H4 (cell line): ENCODE measurements around the gene LGALS7. TPM values are rescaled to one million over a fixed set of nuclear protein-coding genes. Genes with fewer than 3 reads are reported as not detected.
"Not testable (repeated sequence)": the region's sequence is repeated elsewhere in the genome, so short reads cannot be mapped to it uniquely, and the experiment has no call there.

Source experiments
- DNase-seq: peaks from one replicate; pipeline ENCODE4 v3.0.0-alpha.2; 2015; ENCODE audit warnings: low spot score
- total RNA-seq: library from RNA; depleted of rRNA; stranded (reverse); fragments of >200 nt; shearing (Covaris generic); gene quantifications from 2 replicates; pipeline ENCODE4 v1.2.3, GENCODE V29; 2014

LGALS7 gene
- total RNA-seq, 1 experiment from 2014 or later: not detected

DNA sequence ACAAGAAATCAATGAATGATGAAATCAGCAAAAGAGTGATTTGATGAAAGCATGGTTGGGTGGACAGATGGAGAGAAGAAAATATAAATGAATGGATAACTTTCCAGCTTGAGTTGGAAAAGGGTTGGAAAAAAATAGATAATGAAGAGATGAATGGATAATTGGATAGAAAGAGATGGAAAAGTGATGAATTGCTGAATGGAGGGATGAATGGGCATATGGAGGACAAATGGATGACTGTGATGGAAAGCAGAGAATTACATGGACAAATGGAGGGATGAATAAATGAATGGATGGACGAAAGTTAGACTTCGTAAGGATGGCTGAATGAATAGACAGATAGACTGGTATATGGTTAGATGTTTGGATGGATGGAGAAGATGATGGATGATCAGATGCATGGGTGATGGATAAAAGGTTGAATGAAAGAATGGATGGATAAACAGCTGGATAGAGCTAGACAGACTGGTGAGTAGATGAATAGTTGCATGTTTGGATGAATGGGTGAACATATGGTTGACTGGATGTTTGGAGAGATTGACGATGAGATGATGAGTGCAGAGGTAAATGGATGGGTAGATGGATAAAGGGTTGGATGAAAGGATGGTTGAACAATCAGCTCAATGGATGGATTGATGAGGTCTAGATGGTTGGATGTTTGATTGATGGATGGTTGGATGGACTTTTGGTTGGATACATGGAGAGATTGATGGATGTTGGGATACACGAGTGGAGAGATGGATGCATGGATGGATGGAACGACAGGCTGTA is 27.4 kb upstream of the LGALS7 start:
- DNase-seq: no peak

DNA sequence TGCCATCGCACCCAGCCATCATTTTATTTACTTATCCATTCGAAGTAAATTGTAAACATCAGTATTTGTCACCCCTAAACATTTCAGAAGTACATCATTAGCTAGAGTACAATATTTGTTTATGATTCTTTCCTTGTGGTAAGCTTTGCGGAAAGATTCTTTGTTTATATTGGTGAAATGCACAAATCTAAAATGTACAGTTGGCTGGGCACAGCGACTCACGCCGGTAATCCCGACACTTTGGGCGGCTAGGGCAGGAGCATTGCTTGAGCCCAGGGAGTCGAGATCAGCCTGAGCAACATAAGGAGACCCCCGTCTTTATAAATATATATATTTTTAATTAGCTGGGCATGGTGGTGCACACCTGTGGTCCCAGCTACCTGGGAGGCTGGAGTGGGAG is 25.8 kb upstream of the LGALS7 start:
- peak; percentile 73 for DNase-seq

DNA sequence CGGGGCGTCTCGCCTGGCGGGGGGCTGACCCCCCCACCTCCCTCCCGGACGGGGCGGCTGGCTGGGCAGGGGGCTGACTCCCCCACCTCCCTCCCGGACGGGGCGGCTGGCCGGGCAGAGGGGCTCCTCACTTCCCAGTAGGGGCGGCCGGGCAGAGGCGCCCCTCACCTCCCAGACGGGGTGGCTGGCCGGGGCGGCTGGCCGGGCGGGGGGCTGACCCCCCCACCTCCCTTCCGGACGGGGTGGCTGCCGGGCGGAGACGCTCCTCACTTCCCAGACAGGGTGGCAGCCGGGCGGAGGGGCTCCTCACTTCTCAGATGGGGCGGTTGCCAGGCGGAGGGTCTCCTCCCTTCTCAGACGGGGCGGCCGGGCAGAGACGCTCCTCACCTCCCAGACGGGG is 24.5 kb upstream of the LGALS7 start:
- not testable (repeated sequence) for DNase-seq

DNA sequence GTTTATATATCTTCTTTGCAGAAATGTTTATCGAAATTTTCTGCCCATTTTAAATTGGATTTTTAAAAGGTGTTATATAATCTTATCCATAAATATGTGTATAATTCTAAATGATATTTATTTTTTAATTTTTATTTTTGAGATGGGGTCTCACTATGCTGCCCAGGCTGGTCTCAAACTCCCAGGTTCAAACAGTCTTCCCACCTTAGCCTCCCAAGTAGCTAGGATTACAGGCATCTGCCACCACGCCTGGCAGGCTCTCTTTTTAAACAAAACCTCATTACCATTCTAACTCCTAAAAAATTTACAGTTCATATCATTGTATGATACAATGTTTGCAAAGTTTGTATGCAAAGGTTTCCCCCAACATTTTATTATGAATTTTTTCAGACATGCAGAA is 22.8 kb upstream of the LGALS7 start:
- no peak for DNase-seq

DNA sequence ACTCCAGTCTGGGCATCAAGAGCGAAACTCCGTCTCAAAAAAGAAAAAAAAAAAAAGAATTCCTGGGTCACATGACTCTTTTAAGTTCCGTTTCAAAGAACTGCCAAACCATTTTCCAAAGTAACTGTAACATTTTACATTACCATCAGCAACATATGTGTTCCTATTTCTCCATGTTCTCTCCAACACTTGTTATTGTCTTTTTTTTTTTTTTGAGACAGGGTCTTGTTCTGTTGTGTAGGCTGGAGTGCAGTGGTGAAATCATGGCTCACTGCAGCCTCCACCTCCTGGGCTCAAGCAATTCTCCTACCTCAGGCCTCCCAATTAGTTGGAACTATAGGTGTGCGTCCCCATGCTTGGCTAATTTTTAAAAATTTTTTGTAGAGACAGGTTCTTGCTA is 22.2 kb upstream of the LGALS7 start:
- DNase-seq: no peak

DNA sequence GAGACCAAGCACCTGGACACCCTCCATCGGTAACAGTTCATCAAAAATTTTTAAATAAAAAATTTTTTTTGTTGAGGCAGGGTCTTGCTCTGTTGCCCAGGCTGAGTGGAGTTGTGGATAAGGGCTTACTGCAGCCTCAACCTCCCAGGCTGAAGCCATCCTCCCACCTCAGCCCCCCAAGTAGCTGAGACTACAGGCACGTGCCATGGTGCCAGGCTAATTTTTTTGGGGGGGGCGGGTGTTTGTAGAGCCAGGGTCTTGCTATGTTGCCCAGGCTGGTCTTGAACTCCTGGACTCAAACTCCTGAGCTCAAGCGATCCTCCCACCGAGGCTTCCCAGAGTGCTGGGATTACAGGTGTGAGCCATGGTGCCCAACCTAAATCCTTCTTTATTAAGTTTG is 20.4 kb upstream of the LGALS7 start:
- no peak for DNase-seq

DNA sequence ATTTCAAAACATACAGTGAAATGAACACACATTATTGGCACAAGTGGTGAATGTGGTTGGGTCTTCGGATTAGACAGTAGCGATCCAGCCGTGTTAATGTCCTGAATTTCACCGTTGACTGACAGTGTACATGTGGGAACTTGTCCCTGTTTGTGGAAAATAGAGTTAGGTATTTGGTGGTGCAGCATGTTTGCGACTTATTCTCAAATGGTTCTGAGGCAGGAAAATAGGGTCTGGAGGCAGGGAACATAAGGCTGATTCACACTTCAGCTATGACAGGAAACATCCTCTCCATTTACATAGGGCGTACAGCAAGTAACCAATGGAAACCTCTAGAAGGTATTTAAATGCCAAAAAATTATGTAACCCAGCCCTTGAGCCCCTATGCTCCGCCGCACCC is 19.9 kb upstream of the LGALS7 start:
- DNase-seq: no peak

DNA sequence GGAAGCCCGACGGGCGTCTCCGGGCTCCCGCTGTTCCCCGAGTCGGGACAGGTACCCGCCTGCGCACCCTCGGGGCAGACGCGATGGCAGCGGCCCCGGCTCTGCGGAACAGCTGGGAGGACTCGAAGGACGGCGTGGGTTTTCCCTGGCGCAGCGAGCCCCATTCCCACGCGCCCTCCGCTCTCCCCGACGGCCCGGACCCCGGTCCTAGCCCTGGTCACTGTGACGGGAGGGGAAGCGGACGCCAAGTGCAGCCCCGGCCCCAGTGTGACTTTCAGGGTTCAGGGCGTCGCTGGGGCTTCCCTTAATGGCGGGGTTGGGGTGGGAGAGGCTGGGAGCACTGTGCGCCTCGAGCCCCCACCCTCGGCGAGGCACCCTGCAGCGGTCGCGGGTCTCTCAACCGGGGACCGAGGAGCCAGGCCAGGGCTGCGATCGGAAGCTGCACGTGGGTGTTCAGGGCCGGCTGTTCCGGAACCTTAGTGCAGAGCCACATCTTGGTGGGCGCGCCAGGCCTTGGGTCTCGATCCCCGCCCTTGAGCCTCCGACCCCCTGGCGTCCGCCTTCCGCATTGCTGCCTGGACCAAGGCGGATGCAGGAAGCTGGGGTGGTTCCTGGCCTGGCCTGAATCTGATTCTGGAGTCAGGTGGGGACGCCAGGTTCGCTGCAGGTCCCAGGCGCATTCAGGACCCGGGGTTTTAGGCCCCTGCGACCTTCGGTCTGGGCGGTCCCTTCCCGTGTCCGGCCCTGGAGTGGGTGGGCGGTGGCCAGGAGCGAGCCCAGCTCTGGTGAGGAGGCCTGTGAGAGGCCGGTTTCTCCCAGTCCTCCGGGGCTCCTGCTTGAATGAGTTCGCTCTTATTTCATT is 19.2 kb upstream of the LGALS7 start:
- DNase-seq: no peak

DNA sequence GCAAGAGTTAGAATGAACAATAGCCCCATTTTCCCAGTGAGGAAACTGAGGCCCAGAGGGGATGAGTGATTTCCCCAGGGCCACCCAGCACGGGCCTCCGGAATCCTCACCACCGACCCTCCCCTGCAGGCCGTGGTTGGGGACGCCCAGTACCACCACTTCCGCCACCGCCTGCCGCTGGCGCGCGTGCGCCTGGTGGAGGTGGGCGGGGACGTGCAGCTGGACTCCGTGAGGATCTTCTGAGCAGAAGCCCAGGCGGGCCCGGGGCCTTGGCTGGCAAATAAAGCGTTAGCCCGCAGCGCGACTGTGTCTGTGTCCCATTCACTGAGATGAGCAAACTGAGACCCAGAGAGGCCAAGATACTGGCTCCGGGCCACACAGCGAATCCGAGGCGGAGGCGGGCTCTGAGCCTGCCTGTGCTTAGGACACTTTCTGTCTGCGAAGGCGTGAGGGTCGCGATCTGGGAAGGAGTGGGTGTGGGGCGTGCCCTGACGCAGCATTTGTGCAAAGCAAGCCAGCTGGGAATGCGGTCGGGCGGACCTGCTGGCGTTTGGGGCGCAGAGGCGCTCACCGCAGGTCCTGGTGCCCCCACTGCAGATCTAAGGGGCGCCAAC is 18.2 kb upstream of the LGALS7 start:
- DNase-seq: not testable (repeated sequence)

DNA sequence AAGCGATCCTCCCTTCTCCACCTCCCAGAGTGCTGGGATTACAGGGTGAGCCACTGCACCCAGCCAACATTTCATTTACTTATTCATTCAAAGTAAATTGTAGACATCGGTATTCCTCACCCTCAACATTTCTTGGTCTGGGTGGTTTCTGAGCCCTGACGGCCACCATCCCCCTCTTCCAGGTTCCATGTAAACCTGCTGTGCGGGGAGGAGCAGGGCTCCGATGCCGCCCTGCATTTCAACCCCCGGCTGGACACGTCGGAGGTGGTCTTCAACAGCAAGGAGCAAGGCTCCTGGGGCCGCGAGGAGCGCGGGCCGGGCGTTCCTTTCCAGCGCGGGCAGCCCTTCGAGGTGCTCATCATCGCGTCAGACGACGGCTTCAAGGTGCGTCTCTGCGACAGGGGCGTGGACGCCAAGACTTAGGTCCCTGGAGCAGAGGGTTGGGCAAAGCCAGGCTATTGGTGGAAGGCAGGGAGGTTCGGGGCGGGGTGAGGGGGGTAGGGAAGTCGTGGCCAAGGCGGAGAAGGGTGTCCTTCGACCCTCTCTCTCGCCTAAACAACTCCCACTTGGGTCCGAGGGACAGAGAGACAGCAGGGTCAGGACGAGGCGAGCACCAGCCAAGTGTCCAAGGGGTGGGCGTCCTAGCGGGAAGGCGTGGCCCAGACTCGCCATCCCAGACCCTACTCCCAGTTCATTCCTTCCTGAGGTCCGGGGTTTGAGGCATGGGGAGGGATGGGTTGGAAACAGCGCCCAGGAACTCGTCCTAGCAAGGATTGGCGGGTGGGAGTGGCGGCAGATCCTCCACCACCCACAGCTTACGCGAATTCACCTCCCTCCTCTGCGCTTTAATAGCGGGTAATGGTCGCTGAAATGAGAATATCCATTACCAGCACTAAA is 17.4 kb upstream of the LGALS7 start:
- not testable (repeated sequence) for DNase-seq

DNA sequence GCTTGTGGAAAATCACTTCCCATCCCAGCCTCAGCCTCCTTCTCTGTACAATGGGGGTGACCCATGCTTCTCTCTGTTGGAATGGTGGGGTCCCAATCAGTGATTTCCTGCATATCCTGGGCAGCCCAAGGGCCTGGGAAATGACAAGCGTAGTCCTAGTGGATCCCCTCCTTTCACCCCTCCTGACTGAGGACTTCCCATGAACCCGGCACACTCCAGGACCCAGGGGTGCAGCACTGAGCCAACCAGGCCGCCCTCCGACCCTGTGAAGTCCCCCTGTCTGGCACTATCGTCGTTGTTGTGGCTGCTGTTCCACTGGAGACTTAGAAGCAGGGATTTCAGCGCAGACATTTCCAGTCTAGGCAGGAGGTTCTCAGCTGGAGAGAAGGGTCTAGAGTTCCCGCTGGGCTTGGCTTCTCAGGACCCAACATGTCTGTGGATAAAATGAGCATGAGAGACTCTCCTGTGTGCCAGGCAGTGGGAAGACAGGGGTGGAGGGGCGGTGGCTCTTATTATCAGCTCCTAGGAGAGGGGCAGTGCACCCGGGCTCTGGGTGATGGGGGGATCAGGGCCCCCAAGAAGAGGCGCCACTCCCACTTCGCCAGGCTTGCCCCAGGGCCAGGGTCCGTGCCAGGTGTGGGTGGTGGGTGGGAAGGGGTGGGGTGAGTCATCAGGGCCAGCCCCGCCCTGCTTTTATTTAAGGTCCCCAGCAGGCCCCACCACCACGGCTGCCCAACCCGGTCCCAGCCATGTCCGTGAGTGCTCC is 15.3 kb upstream of the LGALS7 start, which contains the start of gene LGALS7B:
TSS of gene LGALS7B (plus strand) at position 723 of the 766 bp plus-strand sequence. CDS start at position 750, 27 bp downstream.
- no peak for DNase-seq

DNA sequence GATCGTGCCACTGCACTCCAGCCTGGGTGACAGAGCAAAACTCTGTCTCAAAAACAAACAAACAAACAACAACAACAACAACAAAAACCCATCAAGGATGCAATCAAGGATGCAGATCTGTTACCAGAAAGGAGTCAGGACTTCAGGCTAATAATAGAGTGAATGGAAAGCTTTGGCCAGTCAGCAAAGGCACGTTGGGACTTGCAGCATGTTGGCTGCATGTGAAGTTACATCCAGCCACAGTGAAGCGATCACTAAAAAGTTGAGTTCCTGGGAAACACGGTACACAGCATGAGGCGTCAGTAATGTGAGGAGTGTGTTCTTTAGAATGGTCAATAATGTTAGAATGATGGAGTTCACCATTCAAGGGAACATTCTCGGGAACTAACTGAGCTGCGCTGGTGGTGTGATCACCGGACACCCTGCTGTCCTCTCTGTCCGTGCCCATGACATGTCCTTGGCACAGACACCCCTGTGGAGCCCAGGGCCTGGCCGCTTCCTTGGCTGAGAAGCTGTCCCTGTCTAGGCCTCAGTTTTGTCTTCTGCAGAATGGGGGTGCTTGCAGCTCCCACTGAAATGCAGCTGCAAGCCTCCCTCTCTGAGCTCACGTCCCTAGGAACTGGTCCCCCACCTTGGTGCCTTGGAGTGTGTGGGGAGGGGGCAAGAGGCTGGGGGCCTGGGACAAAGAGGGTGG is 13.4 kb upstream of the LGALS7 start:
- DNase-seq: no peak

DNA sequence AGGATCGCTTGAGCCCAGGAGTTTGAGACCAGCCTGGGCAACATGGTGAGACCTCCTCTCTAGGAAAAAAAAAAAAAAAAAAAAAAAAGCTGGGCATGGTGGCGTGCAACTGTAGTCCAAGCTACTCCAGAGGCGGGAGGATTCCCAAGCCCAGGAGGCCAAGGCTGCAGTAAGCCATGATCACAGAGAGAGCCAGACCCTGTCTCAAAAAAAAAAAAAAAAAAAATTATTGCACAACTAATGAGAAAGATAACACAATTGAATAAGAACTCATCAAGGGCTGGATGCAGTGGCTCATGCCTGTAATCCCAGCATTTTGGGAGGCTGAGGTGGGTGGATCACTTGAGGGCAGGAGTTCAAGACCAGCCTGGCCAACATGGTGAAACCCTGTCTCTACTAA is 12.7 kb upstream of the LGALS7 start:
- DNase-seq: not testable (repeated sequence)

DNA sequence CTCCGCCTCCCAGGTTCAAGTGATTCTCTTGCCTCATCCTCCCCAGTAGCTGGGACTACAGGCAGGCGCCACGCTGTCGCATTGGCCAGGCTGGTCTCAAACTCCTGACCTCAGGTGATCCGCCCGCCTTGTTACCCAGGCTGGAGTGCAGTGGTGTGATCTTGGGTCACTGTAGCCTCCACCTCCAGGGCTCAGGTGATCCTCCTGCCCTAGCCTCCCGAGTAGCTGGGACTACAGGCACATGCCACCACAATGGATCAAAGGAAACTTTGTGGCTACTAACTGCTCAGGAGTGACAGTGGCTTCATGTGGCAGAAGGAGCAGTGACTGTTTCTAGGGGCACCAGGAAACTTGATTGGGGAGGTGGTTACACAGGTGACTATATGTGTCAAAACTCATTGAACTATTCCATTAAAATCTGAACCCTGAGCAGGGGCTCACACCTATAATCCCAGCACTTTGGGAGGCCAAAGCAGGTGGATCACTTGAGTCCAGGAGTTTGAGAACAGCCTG is 11.9 kb upstream of the LGALS7 start:
- DNase-seq: no peak

DNA sequence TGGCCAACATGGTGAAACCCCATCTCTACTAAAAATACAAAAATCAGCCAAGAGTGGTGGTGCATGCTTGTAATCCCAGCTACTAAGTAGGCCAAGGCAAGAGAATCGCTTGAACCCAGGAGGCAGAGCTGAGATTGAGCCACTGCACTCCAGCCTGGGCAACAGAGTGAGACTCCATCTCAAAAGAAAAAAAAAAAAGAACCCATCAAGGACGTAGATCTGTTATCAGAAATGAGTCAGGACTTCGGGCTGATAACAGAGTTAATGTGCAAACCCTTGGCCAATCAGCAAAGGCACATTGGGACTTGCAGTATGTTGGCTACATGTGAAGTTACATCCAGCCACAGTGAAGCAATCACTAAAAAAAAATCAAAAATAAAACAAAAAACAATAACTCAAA is 10.9 kb upstream of the LGALS7 start:
- no peak for DNase-seq

DNA sequence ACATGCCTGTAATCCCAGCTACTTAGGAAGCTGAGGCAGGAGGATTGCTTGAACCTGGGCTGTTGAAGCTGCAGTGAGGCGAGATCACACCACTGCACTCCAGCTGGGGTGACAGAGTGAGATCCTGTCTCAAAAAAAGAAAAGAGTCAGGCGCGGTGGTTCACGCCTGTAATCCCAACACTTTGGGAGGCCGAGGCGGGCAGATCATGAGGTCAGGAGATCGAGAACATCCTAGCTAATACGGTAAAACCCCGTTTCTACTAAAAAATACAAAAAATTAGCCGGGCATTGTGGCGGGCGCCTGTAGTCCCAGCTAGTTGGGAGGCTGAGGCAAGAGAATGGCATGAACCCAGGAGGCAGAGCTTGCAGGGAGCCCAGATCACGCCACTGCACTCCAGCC is 8.9 kb upstream of the LGALS7 start:
- not testable (repeated sequence) for DNase-seq

DNA sequence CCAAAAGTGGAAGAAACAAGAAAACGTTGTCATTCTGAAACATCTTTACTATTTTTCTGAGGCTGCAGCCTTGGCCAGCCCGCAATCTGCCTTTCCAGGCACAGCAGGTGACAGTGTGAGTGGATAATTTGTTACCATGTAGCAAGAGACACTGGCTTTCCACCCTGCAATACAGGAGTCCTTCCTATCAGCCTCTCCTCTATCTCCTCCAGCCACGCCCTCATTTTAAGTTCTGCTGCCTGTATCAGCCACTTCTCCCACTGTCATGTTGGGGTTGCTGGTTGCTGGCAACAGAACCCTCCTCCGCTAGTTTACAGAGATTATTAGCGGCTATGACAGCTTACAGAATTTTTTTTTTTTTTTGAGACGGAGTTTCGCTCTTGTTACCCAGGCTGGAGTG is 7.7 kb upstream of the LGALS7 start:
- DNase-seq: no peak

DNA sequence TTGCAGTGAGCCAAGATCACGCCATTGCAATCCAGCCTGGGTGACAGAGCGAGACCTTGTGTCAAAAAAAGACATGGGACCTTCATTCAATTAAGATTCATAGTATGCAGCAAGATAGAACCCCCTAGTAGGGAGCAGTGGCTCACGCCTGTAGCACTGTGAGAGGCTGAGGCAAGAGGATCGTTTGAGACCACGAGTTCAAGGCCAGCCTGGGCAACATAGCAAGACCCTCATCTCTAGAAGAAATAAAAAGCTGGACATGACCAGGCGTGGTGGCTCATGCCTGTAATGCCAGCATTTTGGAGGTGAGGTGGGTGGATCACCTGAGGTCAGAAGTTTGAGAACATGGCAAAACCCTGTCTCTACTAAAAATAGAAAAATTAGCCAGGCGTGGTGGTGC is 7.1 kb upstream of the LGALS7 start:
- DNase-seq: no peak

DNA sequence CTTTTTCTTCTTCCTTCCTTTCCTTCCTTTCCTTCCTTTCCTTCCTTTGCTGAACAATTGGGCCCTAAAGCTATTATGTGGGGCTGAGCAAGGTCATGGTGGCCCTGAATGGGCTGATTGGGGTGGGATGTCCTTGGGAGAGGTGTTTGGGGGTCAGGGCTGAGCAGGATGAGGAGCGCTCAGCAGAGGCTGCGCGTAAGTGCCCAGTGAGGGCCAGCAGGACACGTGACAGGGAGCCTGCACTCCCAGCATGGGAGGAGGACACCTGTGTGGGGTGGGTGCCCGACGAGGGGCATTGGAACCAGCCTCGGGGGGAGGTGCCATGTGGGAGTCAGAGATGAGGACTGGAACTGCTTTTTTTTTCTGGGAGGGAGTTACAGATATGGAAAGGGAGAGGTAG is 5.4 kb upstream of the LGALS7 start:
- DNase-seq: no peak
